Activated CD8-positive, alpha-beta memory T cell treated with anti-CD3 and anti-CD28 coated beads for 1 hour (primary cell): ENCODE measurements around the gene HOXB5.

Experiments
- DNase-seq, 2 donors: peaks; one replicate each; pipeline ENCODE4 v3.0.0-alpha.2; 2020; ENCODE audit warnings: low read depth in 1 of 2; ENCODE audit errors: extremely low read depth in 1 of 2

HOXB5 gene

DNA sequence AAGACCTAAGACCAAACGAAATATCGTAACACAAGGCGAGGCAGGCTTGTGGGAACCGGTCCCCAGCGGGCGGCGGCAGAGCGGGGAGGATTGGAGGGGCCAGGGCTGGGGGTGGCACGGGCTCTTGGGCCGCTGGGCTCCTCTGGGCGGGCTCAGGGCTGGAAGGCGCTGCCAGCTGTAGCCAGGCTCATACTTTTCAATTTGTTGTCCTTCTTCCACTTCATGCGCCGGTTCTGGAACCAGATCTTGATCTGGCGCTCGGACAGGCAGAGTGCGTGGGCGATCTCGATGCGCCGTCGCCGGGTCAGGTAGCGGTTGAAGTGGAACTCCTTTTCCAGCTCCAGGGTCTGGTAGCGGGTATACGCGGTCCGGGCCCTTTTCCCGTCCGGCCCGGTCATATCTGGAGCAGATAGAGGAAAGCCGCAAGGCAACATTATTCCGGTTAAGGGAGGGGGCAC lies 1.5 kb downstream of the HOXB5 start:
- DNase-seq = no peak

DNA sequence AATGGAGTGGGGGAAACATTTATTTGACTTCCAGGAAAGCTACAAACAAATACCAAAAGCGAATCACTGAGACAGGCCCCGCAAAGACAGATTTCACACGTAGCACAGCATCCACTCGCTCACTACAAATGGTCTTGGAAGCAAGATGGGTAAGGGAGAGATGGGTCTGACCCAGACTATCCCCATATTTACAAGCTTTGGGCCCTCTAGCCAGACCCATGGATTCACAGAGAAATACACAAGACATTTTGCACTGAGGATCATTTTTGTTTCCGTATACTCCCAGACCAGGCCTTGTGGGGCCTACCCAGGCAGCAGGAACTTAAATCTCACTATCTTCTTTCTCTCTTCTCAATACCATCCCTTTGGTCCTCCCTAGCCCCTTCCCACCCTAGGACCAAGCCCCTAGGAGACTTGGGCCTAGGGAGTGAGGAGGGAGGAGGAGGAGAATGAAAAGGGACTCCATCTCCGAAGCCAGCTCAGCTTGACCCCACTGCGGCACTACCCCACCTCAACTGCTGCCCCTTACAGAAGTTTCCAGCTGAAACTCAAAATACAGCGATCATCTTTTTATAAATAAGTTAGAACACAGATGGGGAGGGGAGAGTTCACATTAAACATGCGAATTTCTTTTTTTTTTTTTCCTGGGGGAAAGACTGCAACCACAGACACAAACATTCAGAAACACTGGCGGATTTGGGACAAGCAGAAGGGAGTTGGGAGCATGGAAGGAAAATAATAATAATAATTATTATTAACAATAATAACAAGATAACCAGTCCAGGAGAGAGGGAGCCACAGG lies 2.1 kb downstream of the HOXB5 start:
- DNase-seq = no peak

DNA sequence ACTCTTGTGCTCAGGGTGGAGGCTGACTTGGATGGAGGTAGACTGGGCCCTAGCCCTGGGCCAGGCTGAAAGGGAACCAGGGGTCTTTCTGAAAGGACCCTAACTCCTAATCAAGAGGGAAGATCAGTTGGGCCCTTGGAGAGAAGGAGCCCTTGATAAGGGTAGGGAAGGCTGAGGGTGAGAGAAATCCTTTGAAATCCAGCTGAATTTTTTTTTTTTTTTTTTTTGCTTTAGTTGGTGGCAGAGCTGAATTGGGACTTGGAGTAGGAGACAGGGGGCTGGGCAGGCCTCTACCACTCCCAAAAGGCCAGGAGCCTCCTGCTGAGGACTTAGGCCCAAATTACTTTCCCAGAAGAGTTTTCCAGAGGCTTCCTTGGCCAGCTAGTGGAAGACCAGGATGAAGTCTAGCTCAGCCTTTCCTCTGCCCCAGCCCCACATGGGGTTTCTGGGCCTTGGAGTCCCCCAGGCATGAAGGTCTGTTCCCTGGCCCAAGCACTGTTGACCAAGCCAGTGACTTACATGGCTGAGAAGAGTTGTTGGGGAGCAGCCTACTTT lies 2.9 kb downstream of the HOXB5 start:
- DNase-seq = no peak

DNA sequence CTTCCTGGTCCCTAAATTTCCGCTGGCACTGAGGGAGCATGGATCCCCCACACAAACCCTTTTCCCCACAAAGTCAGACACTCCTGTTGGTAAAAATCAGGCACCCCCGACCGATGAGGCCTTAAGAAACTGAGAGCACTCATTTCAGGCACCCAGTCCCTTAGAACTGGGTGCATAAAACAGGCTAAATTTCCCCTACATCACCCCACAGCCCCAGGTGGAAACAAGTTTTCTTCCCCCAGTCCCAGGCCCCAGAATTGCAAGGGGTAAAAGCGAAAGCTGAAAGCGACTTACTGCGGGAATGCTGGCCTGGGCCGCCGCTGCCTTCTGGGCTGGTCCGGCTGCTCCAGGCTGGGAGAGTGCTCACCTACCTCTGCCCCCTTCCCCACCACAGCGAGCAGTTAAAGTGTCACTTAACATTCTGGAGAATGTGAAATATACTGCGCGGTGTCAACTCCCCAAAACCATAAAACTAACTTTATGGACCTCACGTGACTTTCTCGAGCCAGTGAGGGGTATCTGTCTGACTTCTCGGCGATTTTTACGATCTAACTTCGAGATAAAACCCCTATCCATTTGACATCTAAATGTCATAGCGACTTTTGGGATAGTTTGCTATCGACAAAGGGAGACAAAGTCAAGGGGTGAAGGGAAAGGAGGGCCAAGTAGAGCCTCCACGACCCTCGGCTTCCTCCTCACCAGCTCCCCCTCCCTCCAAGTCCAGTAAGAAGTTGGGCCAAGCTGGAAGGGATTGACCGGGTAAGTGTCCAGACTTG lies 3.6 kb downstream of the HOXB5 start, which contains the start of gene HOXB3:
TSS of gene HOXB3 (minus strand) at position 411 of the 776 bp plus-strand sequence. CDS start 37,767 bp downstream, outside the sequence.
- no peak for DNase-seq

DNA sequence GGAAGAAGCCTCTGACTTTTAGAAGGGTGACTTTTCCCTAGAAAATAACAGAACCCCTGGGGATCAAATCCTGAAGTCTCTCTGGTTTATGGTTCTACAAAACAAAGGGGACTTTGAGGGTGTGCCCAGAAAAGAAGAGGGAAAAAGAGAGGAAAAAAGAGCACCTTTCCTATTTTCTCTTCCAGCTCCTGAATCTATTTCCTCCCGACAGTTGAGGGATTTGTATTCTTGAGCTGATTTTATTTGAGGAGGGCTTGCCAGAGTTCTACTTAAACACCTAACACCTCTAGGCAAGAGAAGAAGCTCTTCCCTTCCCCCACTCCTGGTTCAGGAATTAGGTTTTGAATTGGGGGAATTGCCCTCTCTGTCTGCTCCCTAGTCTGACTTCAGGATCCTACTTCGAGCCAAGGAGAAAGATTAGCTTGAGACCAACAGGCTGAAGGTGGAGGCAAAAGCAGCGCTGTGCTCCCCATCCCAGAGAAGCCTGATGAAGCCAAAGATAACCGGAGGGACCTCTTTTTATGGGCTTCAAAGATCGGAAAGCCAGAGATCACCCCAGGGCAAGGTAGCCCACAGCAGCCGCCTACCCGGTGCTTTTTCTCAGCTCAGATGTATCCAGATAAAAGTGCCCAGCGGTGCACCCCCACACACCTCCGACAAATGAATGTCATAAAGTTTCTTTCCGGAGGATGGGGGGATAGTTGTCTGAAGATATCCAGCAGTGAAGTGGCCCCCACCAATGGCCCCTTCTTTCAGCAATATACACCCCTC lies 4.3 kb downstream of the HOXB5 start:
- no peak for DNase-seq

DNA sequence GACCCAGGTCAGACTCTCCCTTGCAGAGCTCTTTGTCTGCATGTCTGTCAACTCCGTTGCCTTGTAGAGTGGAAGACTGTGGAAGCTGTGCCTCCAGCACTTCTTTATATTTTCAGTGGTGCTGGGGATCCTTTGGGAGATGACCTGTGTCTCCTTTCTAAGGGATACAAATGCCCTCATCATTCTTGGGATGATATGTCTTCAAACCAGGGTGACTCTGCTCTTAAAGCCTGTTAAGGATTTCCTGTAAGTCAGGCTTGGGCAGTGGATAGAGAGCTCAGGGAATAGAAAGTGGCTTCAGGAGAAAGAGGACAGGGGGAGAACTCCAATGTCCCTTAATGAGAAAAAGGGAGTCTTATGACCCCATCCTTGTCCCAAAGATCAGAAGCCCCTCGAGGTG lies 5.1 kb downstream of the HOXB5 start:
- DNase-seq = no peak

DNA sequence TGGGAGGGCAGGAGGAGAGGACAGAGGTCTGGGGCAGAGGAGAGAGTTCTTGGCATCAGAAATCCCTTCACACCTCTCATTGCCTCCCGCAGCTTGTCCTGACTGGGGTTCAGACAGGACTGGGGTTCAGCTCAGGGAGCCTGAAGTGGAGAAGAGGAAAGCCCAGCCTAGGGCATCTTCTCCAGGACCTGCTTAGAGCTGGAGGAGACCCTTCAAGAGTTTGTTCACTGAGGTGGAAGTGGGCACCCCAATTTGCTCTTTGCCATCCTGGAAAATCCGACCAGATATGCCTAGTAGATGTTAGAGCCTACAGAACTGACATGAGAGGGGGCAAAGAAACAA lies 5.5 kb downstream of the HOXB5 start:
- no peak for DNase-seq

DNA sequence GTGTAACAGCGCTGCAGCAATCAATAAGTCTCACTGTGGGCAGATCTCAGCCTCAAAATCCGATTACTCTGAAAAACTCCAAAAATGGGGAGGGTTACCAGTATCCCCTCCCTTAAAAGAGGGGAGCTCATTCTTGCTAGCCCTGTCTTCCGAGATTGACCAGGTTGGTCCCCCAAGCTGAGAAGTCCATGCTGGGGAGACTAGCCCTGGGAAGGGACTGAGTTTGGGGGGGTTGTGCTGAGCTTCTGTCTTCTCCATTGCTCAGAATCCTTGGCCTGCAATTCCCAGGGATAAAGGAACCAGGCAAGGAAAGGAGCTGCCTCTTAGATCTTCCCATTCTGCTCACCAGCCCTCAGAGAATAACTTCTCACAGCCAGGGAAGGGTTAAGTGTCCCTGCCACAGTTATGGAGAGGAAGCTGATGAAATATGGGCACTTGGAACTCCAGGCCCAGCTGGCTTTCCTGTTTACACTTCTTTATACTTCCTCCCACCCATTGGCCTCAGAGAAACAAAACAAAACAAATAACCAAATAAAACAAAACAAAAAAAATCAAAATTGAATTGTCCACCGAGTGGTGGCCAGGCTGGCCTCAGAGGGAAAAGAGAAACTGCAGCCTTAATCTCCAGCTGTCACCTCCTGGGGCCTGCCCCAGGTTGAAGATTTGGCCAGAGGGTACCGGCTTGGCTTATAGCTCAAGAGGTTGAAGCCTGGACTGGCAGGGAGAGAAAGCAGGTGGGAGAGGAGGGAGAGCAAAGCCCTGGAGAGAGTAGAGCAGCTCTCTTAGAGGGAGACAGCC lies 6.1 kb downstream of the HOXB5 start:
- no peak for DNase-seq

DNA sequence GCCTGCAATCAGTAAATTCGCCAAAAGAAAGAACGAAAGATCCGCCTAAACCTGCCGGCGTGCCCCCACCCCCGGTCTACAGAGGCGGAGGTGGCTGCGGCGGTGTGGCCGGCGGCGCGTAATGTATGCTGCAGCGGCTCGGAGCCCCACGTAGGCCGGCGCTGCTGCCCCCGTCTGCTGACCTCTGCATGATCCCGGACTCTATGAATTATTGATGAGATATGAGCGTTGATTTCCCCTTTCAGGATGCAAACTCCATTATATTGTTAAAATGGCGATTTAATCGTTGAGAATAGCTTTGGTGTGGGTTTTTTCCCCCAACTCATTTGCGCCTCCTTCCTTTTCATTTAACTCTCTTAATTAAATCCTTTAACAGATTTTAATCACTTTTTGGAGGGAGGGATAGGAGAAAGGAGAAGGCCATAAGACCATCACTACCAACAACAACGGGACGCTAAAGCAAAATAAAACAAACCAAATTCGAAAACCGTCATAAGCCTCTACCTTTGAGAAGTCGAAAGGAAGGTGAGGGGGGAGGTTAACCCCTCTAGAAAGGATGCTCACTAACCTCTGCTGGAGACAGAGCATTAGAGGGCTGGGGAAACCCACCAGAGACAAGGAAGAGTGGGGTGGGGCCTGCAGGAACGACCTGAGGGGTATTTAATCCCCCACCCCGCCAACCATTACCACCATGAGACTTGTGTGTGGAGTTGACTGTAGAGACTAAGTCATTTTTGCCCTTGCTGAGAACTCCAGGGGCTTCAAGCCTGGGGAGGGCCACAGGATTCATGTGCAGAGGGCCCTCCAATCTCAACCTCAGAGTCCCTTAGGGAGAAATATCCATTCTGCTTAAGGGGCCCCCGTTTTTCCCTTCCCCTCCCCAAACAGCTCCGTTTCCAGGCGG lies 7.0 kb downstream of the HOXB5 start:
- DNase-seq = no peak

DNA sequence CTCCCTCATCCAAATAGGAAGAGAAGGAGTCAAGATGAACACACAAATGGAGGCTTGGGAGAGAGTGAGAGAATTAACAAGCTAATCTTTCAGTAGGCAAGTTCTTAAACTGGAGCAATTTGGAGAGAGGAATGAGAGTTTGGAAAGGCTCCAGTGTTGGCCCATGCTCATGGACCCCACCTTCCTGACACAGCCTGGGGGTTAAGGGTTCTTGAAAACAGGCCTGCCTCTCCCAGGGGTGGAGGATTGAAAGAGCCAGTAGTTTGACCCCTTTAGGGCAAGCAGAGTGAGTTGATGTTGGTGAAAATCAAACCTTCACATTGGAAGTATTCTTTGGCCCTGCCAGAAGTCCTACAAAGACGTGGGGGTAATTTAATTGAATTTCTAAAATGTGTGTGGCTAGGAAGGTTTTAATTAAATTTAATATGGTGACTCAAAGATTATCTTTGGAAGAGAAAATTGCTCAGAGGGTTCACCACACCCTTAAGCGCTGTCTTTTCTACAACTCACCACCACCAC lies 9.3 kb downstream of the HOXB5 start:
- no peak for DNase-seq

DNA sequence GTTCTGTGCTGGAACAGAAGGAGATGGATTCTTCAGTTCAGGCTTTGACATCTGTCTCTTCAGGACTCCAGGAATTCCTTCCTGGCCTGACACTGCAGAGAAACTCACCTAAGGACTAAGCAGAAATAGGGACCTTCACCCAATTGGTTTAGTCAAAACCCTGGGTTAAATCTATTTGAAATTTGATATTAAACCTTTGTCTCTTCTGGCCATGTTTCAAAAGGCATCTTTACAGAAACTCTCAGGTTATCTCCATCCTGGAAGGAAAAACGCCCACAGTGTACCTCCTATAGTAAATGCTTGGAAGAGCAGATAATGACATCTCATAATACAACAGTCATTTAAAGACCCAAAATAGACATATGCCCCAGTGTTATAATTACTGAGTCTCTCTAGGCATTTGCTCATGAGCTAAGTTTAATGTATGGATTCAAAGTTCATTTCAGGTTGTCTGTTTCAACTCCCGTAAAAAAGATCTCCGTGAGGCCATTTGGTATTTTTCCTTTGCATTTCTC lies 9.8 kb downstream of the HOXB5 start:
- no peak for DNase-seq

DNA sequence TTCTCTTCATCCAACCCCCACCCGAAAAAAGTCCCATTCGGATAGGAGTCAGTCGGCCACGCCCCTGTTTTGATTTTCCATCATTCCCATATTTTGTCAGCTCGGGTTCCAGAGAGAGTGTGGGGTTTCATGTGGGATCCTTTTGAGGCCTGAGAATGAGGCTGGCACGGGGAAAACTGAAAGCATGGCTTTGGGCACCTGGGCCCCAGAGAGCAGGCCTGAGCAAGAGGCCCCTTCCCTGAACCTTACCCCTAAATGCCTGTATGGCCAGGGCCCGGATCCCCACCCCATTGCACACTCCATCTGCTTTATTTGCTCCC lies 10.9 kb downstream of the HOXB5 start:
- no peak for DNase-seq

DNA sequence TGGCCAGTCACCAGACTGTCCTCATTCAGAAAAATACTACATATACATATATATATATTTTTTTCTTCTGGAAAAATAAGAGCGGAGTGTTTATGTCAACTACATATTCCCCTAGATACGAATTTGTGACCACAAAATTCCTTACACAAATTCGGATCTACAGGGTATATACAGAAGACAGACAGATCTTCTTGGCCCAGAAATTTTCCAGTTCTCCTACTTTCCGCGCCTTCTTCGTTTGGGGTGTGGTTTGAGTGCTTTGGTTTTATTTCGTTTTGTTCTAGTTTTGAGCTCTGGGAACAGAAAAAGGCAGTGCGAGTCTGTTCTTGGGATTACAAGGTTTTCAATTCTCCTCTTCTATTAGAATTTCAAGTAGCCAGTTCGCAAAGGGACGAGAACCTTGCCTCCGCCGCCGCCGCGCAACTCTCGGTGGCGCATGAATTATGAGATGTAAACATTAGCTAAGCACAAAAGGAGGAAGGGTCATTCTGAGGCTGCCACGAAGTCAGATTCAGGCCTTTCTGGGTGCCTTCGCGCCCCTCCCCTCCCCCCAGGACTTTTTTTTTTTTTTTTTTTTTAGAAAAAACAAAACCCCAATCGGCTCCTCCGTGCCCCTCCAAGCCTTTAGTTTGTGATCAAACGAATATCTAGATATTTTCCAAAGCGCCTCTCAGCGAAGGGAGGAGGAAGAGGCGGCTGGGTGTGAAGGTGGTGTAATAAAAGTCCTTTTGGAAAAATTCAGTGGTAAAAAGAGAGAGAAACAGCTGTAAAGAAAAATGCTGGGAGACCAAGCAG lies 13.6 kb downstream of the HOXB5 start:
- DNase-seq = no peak

DNA sequence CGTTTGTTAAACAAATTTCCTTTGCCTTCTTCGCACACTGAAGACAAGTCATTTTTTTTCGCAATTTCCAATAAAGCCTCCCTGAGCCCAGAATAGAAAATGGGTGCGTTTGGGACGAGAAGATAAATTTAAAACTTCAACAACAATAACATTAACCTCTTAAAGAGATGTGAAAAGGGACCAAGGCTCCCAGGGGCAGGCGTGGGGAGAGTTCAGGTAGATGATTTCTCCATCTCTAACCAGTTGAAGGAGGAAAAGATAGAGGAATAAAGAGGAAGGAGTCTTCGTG lies 14.2 kb downstream of the HOXB5 start:
- no peak for DNase-seq

DNA sequence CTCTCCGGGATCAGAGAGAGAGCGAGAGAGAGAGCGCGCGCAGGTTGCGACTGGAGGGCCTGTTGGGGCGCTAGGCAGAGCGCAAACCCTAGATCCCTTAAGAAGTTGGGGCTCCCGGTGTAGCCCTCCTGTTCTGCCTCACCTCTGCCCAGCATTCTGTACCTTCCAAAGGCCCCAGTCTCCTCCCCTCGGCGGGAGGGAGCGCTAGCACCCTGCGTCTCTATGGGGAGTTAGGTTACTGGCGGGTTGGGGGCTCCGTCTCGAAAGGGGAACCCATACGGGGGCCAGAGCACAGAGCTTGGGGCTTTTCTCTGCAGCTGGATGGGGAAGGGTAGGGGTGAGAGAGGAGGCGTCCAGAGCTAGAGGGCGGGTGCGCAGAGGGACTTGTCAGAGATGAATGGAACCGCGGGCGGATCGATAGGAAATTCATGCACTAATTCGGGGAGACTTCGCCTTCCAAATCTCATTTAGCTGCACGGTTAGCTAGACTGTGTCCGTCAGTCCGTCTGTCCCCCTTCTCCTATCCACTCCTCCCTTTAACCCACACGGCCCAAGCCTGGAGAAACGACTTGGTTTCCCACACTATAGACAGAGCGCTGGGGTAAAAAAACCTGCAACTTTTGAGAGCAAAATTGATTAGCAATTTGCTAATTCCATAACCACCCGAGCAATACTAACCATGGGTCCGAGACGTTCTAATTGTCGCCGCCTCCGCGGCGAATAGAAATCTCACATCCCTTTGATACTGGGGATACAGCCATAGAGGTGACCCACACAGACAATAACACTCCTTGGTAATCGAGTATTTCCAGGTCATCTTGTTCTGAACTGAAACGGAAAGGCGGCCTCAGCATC lies 14.7 kb downstream of the HOXB5 start:
- DNase-seq = no peak

DNA sequence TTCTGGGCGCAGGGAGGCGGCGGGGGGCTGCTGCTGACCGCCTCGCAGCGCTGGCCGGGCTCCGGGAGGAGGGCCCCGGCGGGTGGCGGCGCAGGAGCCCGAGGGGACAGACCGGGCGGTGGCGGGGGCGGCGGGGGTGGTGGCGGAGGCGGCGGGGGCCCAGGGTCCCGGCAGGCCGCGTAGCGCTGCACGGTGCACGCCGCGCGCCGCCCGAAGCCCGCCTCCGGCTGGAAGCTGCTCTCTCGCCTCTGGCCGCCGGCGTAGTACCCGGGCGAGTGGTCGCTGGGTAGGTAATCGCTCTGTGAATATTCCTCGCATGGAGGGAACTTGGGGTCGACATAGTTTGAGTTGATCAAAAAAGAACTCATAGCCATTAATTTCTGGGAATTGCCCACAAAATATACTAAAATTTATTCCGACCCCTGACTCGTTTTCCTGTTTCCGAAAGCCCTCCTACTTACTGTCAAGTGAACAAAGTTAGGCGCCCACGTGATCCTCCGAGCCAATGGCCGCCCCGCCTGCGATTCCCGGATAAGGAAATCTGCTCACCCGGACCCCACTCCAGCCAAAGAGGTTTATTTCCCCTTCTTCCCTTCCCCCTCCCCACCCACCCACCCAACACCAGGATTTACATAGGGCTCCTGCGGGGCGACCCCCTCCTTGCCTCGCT lies 15.5 kb downstream of the HOXB5 start, which contains the start of gene HOXB4:
TSS of gene HOXB4 (minus strand) at position 405 of the 670 bp plus-strand sequence. CDS start at position 374, 31 bp downstream.
- DNase-seq = peak in 1 of 2 donors; percentile 51
